ENCODE measurements around the gene ZBTB7A. TPM values are rescaled to one million over a fixed set of nuclear protein-coding genes. Genes with fewer than 3 reads are reported as not detected.

ZBTB7A gene
- total and polyA plus RNA-seq, 5 donors, result 17.5 to 32.6 (median 30.9) TPM

DNA sequence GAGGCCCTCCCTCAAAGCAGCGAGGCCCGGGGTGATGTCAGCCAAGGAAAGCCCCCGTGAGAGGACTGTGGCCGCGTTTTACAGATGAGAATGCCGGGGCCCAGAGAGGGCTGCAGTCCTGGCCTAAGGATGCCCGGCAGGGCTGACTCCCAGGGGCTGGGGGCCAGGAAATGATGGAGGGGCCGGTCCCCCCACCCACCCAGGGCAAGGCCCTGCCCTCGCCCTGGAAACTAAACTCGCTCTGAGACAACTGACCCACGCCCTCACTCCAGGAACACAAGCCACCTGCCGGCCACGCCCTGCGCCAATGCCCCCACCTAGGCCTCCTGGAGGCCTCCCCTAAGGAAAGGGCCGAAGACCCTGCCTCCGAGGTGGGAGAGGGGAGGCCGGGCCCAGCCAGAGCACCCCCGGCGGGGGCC lies 7.2 kb downstream of the ZBTB7A start:
- intact Hi-C loops (cut with DNase I), result no loop called here
- 45% methylated on average over 19 of the region's 19 CpGs for WGBS
- no peaks in the 10 kb centered on the region for H3K27me3 ChIP-seq (ENCODE audit: control insufficient read depth, insufficient read depth)
- no peaks in the 10 kb centered on the region for H3K9me3 ChIP-seq (ENCODE audit: control insufficient read depth, low read length)
- DNase-seq, result peak in 1 of 3 donors; percentile 71
- H3K27ac ChIP-seq (ENCODE audit: low read length), result peak overlapping the region; percentile 94
- H3K4me1 ChIP-seq (ENCODE audit: control insufficient read depth, insufficient read depth, low read length), result peaks cover 23% of the 10 kb centered on the region
- no peak overlapping the region for H3K4me3 ChIP-seq (ENCODE audit: low read length)
- no peak for ATAC-seq

- Histone ChIP-seq H3K9me3 (ENCODE audit: control insufficient read depth, low read length) (no peaks in the 10 kb centered on the region), H3K4me3 (ENCODE audit: low read length) (peak overlapping the region; percentile 5), H3K27me3 (ENCODE audit: control insufficient read depth, insufficient read depth) (no peaks in the 10 kb centered on the region), H3K4me1 (ENCODE audit: control insufficient read depth, insufficient read depth, low read length) (peaks cover 23% of the 10 kb centered on the region), H3K27ac (ENCODE audit: low read length) (peak overlapping the region; percentile 94)
- peak in 2 of 3 donors; percentile 69 to 79 for DNase-seq
- 38% methylated on average over 30 of the region's 30 CpGs for WGBS
- peak; percentile 2 to 13 for ATAC-seq
- intact Hi-C loops (cut with DNase I), result no loop called here
These were observed 7.8 kb downstream of the ZBTB7A start for GRCh38 chr19:4058693-4059452.

DNA sequence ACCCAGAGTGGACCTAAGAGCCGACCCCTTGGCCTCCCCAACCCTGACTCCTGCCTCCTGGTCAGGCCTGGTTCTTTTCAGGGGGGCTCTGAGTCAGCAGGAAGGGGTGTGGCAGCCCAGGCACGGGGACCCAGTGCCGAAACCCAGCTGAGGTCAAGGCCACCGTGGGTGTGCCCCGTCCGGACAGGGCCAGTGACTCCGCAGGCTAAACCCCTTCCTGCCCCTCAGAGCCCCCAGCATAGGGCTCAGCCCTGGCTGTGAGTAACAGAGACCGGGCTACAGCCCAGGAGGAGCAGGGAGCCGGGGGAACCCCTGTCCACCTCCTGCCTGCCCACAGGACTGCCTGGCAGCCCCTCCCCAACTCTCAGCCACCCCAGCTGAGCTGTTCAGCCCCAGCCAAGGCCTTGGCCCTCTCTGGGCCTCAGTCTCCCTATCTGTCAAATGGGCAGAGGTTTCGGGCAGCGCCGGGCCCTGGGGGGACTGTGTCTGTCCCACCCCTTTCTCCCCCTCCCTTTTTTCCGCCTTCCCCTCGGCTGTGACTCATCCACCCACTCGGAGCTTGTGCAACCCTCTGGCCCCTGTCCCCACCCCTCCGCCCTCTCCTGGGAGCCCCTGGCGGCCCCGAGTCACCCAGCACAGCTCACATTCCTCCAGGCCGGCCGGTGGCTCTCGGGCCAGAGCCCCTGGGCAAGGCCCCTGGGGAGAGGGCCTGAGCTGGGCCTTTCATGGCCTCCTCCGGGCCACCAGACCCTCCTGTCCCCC lies 8.6 kb downstream of the ZBTB7A start:
- peak overlapping the region; percentile 5 for H3K4me3 ChIP-seq (ENCODE audit: low read length)
- peak; percentile 74 to 78 for ATAC-seq
- no peaks in the 10 kb centered on the region for H3K9me3 ChIP-seq (ENCODE audit: control insufficient read depth, low read length)
- intact Hi-C loops (cut with DNase I), result no loop called here
- H3K27me3 ChIP-seq (ENCODE audit: control insufficient read depth, insufficient read depth), result no peaks in the 10 kb centered on the region
- 25% methylated on average over 22 of the region's 22 CpGs for WGBS
- peak overlapping the region; percentile 94 for H3K27ac ChIP-seq (ENCODE audit: low read length)
- DNase-seq, result peak; percentile 94 to 96 (median 94)
- peaks cover 29% of the 10 kb centered on the region for H3K4me1 ChIP-seq (ENCODE audit: control insufficient read depth, insufficient read depth, low read length)

DNA sequence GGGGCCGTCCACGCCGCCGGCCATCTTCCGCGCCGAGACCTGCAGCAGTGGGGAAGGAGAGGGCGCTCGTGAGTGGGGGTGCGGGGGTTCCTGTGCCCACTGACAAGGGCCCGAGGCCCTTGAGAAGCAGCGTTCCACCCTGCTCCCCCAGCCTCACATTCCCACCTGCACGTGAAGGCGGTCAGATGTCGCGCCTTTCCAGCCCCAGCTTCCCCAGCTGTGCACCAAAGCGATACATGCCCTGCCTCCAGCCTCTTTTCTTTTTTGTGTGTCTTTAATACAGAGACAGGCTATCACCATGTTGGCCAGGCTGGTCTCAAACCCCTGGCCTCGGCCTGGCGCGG lies 11.5 kb downstream of the ZBTB7A start:
- no peaks in the 10 kb centered on the region for H3K9me3 ChIP-seq (ENCODE audit: control insufficient read depth, low read length)
- no peak overlapping the region for H3K4me3 ChIP-seq (ENCODE audit: low read length)
- intact Hi-C loops (cut with DNase I), result no loop called here
- no peaks in the 10 kb centered on the region for H3K27me3 ChIP-seq (ENCODE audit: control insufficient read depth, insufficient read depth)
- H3K27ac ChIP-seq (ENCODE audit: low read length), result no peak overlapping the region
- H3K4me1 ChIP-seq (ENCODE audit: control insufficient read depth, insufficient read depth, low read length), result peaks cover 22% of the 10 kb centered on the region
- ATAC-seq (no peak), DNase-seq (peak in 1 of 3 donors; percentile 49)
- WGBS, result 93% methylated on average over 20 of the region's 20 CpGs

- peak in 2 of 3 donors; percentile 65 to 72 for DNase-seq
- no peaks in the 10 kb centered on the region for H3K9me3 ChIP-seq (ENCODE audit: control insufficient read depth, low read length)
- H3K27ac ChIP-seq (ENCODE audit: low read length), result no peak overlapping the region
- H3K4me1 ChIP-seq (ENCODE audit: control insufficient read depth, insufficient read depth, low read length), result peaks cover 16% of the 10 kb centered on the region
- 96% methylated on average over 91 of the region's 91 CpGs for WGBS
- ATAC-seq, result no peak
- intact Hi-C loops (cut with DNase I), result no loop called here
- H3K4me3 ChIP-seq (ENCODE audit: low read length), result no peak overlapping the region
- H3K27me3 ChIP-seq (ENCODE audit: control insufficient read depth, insufficient read depth), result no peaks in the 10 kb centered on the region
These were observed 12.1 kb downstream of the ZBTB7A start for GRCh38 chr19:4054441-4055208.

DNA sequence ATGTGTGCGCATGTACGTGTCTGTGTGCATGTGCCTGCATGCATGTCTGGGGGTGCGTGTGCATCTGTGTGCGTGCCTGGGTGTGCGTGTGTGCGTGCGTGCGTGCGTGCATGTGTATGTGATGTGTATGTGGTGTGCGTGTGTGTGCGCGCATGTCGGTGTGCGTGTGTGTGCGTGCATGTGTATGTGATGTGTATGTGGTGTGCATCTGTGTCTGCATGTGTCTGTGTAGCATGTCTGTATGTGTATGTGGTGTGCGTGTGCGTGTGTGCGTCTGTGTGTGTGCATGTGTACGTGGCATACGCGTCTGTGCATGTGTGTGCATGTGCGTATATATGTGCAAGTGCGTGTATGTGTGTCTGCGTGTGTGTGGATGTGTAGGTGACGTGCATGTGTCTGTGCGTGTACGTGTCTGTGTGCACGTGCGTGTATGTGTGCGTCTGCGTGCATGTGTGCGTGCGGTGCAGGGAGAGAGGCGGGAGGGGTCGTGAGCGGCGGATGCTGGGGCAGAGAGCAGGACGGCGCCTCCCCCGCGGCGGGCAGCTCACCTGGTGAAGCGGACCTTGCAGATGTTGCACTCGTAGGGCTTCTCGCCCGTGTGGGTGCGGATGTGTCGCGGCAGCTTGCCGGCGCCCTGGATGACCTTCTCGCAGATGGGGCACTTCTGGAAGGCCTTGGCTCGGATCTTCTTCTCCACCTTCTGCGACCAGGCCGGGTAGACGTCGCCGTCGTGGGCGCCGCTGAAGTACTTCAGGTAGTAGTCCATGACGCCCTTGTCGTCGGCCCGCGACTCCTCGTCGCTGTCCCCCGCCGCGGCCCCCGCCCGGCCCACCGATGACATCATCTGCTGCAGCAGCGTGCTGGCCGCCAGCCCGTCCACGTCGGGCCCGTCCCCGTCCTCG lies 13.0 kb downstream of the ZBTB7A start:
- intact Hi-C loops (cut with DNase I), result no loop called here
- ATAC-seq, result no peak
- peak in 2 of 3 donors; percentile 62 to 71 for DNase-seq
- no peaks in the 10 kb centered on the region for H3K27me3 ChIP-seq (ENCODE audit: control insufficient read depth, insufficient read depth)
- 91% methylated on average over 82 of the region's 82 CpGs for WGBS
- H3K4me3 ChIP-seq (ENCODE audit: low read length), result no peak overlapping the region
- peaks cover 8% of the 10 kb centered on the region for H3K4me1 ChIP-seq (ENCODE audit: control insufficient read depth, insufficient read depth, low read length)
- no peak overlapping the region for H3K27ac ChIP-seq (ENCODE audit: low read length)
- H3K9me3 ChIP-seq (ENCODE audit: control insufficient read depth, low read length), result no peaks in the 10 kb centered on the region

DNA sequence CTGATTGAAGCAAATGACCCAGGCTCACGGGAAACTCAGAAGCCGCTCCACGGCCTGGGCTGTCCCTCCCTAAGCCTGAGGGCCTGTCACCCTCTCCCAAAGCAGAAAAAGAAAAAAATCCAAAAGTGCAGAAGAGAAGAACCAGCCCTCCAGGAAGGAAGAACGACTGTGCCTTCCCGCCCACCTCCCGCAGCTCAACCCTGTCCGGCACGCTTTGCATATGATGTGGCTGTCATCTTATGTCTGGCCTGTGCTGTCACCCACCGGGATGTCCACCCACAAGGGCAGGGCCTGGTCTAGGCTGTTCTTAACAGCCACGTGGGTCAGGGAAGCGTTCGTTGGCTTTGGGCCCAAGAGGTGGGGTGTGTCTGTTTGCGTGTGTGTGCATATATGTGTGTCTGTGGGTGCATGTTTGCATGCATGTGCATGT lies 13.7 kb downstream of the ZBTB7A start:
- 27% methylated on average over 13 of the region's 13 CpGs for WGBS
- H3K4me1 ChIP-seq (ENCODE audit: control insufficient read depth, insufficient read depth, low read length), result peaks cover 8% of the 10 kb centered on the region
- ATAC-seq, result no peak
- intact Hi-C loops (cut with DNase I), result no loop called here
- DNase-seq, result peak in 2 of 3 donors; percentile 47 to 64
- no peaks in the 10 kb centered on the region for H3K27me3 ChIP-seq (ENCODE audit: control insufficient read depth, insufficient read depth)
- H3K27ac ChIP-seq (ENCODE audit: low read length), result peak overlapping the region; percentile 49
- H3K9me3 ChIP-seq (ENCODE audit: control insufficient read depth, low read length), result no peaks in the 10 kb centered on the region
- no peak overlapping the region for H3K4me3 ChIP-seq (ENCODE audit: low read length)

- H3K9me3 ChIP-seq (ENCODE audit: control insufficient read depth, low read length), result no peaks in the 10 kb centered on the region
- peak overlapping the region; percentile 49 for H3K27ac ChIP-seq (ENCODE audit: low read length)
- peaks cover 8% of the 10 kb centered on the region for H3K4me1 ChIP-seq (ENCODE audit: control insufficient read depth, insufficient read depth, low read length)
- ATAC-seq (peak; percentile 36 to 65), DNase-seq (peak; percentile 82 to 87 (median 83))
- H3K4me3 ChIP-seq (ENCODE audit: low read length), result no peak overlapping the region
- H3K27me3 ChIP-seq (ENCODE audit: control insufficient read depth, insufficient read depth), result no peaks in the 10 kb centered on the region
- 49% methylated on average over 27 of the region's 27 CpGs for WGBS
- intact Hi-C loops (cut with DNase I), result no loop called here
These were observed 14.3 kb downstream of the ZBTB7A start for GRCh38 chr19:4052114-4052992.

GRCh38 chr19:4051175-4052101 lies 15.3 kb downstream of the ZBTB7A start:
- Histone ChIP-seq H3K27ac (ENCODE audit: low read length) (peak overlapping the region; percentile 25), H3K27me3 (ENCODE audit: control insufficient read depth, insufficient read depth) (no peaks in the 10 kb centered on the region), H3K4me1 (ENCODE audit: control insufficient read depth, insufficient read depth, low read length) (peaks cover 8% of the 10 kb centered on the region), H3K4me3 (ENCODE audit: low read length) (no peak overlapping the region), H3K9me3 (ENCODE audit: control insufficient read depth, low read length) (no peaks in the 10 kb centered on the region)
- 79% methylated on average over 15 of the region's 15 CpGs for WGBS
- ATAC-seq (peak in 1 of 2 donors; percentile 25), DNase-seq (peak in 2 of 3 donors; percentile 54 to 65)
- intact Hi-C loops (cut with DNase I), result no loop called here
